T-helper 2 cell (primary cell): ENCODE results near the gene WHRN.

ENCODE experiments used
- DNase-seq, 5 experiments: peaks; one replicate each; pipeline versions ENCODE4 v3.0.0 to v3.0.0-alpha.2; 2012 to 2022

The WHRN gene

GRCh38 chr9:114491430-114492003, 13.8 kb downstream of the WHRN start:
- no peak for DNase-seq

GRCh38 chr9:114489928-114490327, 15.3 kb downstream of the WHRN start:
- no peak for DNase-seq

DNA sequence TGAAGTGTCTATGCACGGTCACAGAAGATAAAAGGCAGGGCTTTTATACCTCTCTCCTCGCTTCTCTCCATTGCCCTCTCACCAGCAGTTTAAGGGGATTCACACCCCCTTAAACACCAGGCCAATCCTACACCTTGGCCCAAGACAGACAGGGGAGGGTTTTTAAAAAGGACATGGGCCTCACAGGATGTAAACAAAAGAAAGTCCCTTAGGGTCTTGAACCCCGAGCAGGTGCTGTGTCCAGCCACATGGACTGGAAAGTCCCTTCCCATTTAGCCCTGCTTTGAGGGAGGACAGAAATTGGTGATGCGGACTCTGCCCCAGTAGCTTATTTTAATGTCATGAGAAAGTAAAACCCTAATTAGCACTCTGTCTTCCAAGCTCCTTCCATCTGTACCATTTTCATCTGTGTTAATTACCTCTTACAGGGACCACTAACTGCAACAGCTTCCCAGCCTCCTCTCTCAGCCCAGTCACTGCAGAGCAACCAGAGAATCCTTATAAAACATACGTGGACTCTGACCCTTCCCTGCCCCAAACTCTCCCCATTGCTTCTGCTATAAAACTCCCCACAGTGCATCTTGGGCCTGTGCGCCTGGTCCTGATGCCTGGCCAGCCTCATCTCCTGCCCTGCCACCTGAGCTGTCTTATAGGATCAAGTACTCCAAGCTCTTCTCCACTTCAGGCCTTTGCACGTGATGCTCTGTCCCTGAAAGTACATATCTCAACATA, 16.7 kb downstream of the WHRN start:
- DNase-seq = no peak

DNA sequence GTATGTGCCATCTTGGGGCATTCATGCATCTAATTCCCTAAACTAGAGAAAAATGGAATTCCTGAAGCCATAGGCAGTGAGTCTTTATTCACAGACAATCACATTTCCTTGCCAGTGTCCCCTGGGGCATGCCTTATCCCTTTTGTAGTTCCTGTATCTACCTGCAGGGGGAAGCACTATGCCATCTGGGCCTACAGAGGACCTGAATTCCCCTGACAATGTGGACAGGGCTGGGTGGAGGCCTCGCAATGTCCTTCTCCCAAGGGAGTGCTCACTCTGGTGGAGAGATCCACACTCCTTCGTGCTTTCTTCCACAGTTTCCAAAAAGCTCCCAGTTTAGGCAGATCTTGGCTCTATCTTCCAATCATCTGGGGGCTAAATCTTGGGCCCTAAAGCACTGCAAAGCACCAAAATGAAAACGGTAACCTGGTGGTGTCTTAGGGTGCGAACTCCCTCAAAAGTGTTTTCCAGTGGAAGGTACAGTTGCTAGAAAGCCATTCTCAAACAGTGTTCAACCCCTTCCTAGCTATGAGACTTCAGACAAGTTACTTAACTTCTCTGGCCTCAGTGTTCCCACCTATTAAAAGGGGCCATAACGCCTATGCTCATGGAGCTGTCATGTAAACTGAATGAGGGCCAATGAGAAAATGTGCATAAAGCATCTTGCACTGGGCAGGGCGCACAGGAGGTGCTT, 17.5 kb downstream of the WHRN start:
- DNase-seq = peak in 4 of 5 experiments; percentile 19 to 61 (median 44)

GRCh38 chr9:114486205-114486963, 18.9 kb downstream of the WHRN start:
- DNase-seq = no peak

GRCh38 chr9:114484854-114485443, 20.3 kb downstream of the WHRN start:
- DNase-seq = peak in 3 of 5 experiments; percentile 18 to 67 (median 47)

DNA sequence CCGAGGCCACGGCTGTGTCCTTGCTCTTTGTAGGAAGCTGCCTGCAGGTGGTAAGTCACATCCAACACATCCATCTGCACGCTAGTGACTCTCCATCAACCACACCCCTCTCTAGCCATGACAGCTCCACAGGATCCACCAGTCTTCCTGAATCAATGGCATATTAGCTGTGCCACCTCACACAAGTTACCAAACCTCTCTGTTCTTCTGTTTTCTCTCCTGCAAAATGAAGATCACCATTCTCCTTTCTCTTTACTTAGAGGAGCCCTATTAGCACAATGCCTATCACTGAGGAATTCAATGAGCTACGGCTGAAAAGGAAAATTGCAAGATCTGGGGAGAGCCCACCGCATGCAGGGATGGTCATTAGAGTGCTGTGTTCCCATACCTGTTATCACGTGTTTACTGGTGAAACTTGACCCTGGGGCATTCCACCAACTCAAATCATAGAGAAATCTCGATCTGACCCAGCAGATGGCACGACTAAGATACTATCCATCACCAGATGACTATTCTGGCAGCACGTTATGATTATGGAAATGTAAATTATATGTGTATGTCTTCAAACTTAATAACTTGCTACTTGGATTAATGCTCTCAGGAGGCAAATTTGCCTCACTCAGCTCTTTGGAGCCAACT, 20.9 kb downstream of the WHRN start:
- DNase-seq = no peak

DNA sequence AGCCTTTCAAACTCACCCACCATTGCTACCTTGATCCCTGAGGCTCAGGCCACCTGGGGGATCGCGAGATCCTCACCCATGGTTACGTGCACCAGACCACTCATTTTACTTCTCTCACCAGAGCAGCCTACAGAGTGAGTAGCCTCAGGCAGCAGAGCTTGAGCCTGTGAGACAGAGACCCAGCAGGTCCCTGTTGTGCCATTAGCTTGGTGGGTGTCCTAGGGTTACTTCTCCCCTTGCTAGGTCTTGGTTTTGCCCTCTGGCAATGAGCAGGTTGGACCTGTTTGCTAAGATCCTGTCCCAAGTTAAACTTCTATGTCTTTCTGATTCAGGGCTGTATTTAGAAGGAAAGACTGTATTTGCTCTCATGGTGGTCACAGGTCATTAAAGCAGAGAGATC, 21.8 kb downstream of the WHRN start:
- no peak for DNase-seq

- no peak for DNase-seq
Observed at GRCh38 chr9:114482593-114482992, 22.7 kb downstream of the WHRN start.

DNA sequence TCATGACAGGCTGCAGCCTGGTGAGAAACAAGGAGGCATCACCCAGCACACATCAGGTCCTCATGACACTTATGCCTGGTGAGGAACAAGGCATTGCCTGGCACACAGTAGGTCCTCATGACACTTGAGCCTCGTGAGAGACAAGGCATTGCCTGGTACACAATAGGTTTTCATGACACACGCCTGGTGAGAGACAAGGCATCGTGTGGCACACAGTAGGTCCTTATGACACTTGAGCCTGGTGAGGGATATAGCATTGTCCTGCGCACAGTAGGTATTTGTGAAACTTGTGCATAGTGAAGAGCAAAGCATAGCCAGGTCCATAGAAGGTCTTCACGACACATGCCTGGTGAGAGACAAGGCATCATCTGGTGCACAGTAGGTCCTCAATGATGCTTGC, 23.5 kb downstream of the WHRN start:
- no peak for DNase-seq

GRCh38 chr9:114480746-114481435, 24.4 kb downstream of the WHRN start:
- DNase-seq = no peak

- DNase-seq = no peak
Observed at GRCh38 chr9:114478871-114479270, 26.4 kb downstream of the WHRN start.

GRCh38 chr9:114478459-114478858, 26.8 kb downstream of the WHRN start:
- no peak for DNase-seq

GRCh38 chr9:114477642-114478041, 27.6 kb downstream of the WHRN start:
- no peak for DNase-seq

DNA sequence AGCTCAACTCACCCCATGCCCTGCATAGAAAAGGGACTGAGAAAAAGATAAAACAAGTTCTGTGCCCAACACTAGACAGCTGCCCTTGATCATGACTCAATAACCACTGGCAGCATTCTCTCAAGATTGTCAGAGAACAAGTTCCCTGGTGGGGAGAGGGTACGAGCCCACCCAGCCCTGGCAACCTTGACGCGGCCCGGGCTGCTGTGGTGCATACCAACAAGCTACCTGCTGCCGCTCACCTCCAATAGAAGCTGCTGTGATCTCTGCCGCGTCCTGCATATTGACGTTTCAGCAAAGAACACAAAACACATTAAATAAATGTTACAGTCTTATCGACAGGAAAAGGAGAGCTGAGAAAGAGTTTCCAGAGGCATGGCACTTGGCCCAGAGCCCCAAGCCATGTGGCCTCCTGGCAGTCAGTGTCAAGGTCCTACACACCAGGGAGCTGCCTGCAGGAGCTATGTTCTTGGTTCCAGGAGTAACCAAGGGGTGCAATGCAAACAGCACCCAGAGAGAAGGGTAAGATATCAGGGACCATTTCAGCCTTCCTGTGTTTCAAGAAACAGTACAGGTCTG, 28.3 kb downstream of the WHRN start:
- no peak for DNase-seq

- no peak for DNase-seq
Observed at GRCh38 chr9:114475412-114476135, 29.7 kb downstream of the WHRN start.

GRCh38 chr9:114474425-114474824, 30.8 kb downstream of the WHRN start:
- no peak for DNase-seq

DNA sequence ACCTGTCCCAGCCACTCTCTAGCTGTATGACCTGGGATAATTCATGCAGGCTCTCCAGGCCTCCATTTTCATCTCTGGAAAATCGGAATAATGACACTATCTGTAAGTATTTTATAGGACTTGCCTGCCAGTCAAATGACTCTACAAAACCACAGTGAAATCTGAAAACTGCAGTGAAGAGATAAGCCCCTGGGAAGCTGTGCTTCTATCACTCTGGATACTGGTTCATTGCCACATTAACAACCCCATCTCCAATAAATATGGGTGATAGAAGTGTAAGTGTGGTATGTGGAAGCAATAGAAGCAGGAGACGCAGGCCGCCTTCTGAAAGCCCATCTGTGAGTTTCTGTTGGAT, 31.8 kb downstream of the WHRN start:
- DNase-seq = no peak

GRCh38 chr9:114472765-114473446, 32.4 kb downstream of the WHRN start:
- no peak for DNase-seq

DNA sequence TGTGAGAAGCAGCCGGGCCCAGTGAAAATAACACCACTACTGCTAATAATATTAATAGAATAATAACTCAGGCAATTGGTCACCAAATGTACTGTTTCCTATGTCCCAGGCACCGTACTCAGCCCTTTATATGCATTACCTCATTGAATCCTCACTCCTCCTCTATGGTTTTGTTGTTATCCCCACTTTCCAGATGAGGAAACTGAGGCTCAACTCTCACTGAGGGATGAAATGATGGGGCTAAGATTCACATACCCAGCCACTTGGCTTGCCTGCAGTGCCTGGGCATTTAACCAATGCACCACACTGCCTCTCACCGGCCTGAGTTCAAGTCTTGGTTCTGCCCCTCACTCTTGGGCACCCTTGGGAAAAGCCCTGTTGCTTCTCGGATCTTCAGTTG, 34.1 kb downstream of the WHRN start:
- no peak for DNase-seq
